Measurements from ENCODE around the gene AMH. TPM values are rescaled to one million over a fixed set of nuclear protein-coding genes. Genes with fewer than 3 reads are reported as not detected.
A peak's percentile ranks its signal among the peaks of the same experiment; 100 is the strongest.

Gene AMH
- total and polyA plus RNA-seq, 4 donors = 0.73 to 3.5 (median 1.8) TPM

DNA sequence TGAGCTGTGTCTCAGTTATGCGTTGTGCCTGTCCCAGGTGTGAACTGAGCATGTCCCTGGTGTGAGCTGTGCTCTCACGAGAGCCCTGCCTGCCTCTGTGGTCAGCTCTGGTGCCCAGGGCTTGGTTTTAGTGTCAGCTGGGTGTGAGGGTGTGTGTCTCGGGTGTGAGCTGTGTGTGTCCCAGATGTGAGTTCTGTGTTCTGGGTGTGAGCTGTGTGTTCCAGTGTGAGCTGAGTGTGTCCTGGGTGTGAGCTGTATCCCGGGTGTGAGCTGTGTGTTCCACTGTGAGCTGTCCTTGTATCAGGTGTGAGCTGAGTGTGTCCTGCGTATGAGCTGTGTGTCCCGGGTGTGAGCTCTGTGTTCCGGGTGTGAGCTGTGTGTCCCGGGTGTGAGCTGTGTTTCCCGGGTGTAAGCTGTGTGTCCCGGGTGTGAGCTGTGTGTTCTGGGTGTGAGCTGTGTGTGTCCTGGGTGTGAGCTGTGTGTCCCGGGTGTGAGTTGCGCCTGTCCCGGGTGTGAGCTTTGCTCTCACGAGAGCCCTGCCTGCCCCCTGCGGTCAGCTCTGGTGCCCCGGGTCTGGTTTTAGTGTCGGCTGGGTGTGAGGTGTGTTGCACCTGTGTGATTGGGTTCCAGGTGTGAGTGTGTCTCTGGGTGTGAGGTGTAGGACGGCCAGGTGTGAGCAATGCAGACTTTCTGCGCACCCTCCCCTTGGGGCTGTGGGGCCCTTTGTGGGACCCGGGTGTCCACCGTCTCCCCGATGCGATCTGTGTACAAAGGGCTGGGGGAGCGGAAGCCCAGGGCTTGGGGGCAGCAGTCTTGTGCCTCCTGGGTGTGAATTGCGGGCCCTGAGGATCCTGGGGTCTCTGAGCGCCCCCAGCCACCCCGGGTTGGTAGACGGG is 39.9 kb downstream of the AMH start:
- peaks cover 0 to 22% (median 9%) of the 10 kb centered on the region in 5 donors for H3K4me1 ChIP-seq (ENCODE audit: control insufficient read depth in 5 of 5, insufficient read depth in 5 of 5, low read length in 5 of 5)
- no peak overlapping the region for H3K9ac ChIP-seq (ENCODE audit: insufficient read depth in 1 of 2, low read length in 2 of 2)
- 34 to 47% methylated on average over 27 to 28 of the region's 28 CpGs for WGBS, 2 donors
- H3K27me3 ChIP-seq (ENCODE audit: control insufficient read depth in 3 of 3, insufficient read depth in 3 of 3, low read length in 2 of 3) = peaks cover 11 to 55% (median 31%) of the 10 kb centered on the region in 3 donors
- DNase-seq (no peak), ATAC-seq (ENCODE audit: insufficient read depth, low FRiP score) (no peak)
- H3K4me3 ChIP-seq = no peak overlapping the region
- peaks cover 0 to 1% (median 0%) of the 10 kb centered on the region in 4 donors for H3K36me3 ChIP-seq (ENCODE audit: control insufficient read depth in 4 of 4, insufficient read depth in 4 of 4, low read length in 4 of 4)
- peaks cover 0 to 2% (median 0%) of the 10 kb centered on the region in 4 donors for H3K9me3 ChIP-seq (ENCODE audit: control insufficient read depth in 4 of 4, insufficient read depth in 3 of 4, low read length in 3 of 4)
- peak overlapping the region in 1 of 2 donors; percentile 70 for H3K27ac ChIP-seq (ENCODE audit: low read depth in 1 of 2, low read length in 1 of 2)
- TF ChIP-seq, protein P1, sequence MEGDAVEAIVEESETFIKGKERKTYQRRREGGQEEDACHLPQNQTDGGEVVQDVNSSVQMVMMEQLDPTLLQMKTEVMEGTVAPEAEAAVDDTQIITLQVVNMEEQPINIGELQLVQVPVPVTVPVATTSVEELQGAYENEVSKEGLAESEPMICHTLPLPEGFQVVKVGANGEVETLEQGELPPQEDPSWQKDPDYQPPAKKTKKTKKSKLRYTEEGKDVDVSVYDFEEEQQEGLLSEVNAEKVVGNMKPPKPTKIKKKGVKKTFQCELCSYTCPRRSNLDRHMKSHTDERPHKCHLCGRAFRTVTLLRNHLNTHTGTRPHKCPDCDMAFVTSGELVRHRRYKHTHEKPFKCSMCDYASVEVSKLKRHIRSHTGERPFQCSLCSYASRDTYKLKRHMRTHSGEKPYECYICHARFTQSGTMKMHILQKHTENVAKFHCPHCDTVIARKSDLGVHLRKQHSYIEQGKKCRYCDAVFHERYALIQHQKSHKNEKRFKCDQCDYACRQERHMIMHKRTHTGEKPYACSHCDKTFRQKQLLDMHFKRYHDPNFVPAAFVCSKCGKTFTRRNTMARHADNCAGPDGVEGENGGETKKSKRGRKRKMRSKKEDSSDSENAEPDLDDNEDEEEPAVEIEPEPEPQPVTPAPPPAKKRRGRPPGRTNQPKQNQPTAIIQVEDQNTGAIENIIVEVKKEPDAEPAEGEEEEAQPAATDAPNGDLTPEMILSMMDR (IDR thresholded peaks at IDR 0.05; ENCODE audit: control extremely low read depth, extremely low read depth) = no peak

DNA sequence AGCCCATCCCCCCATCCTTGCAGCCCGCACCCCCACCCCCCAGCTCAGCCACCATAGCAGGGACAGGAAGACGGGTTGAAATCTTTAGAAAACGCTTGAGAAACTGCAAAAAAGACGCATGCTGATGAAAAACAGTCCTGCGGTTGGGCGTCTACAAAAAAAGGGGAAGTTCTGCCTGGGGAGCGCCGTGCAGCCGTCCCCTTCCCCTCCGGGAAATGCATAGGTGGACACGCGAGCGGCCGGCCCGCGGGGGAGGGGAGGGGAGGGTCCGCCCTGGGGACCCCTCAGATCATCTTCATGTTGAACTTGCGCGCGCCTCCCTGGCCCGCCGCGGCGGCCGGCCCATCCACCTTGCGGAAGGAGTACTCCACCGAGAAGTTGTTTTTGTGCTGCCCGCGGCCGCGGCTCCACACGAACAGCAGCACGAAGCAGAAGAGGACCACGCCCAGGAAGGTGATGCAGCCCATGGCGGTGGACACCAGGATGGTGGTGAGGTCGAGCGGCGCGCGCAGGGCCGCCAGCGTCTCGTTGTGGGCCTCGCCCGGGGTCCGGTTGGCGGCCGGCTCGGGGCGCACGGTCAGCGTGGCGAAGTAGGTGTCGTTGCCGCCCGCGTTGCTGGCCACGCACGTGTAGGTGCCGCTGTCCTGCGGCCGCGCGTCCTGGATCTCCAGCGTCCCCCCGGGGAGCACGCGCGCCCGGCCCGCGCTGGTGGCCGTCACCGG is 40.8 kb downstream of the AMH start:
- DNase-seq = peak in 1 of 3 donors; percentile 16
- Histone ChIP-seq H3K9me3 (ENCODE audit: control insufficient read depth in 4 of 4, insufficient read depth in 3 of 4, low read length in 3 of 4) (peaks cover 0 to 2% (median 0%) of the 10 kb centered on the region in 4 donors), H3K36me3 (ENCODE audit: control insufficient read depth in 4 of 4, insufficient read depth in 4 of 4, low read length in 4 of 4) (peaks cover 0 to 1% (median 0%) of the 10 kb centered on the region in 4 donors), H3K4me3 (peak overlapping the region; percentile 34), H3K27me3 (ENCODE audit: control insufficient read depth in 3 of 3, insufficient read depth in 3 of 3, low read length in 2 of 3) (peaks cover 11 to 59% (median 37%) of the 10 kb centered on the region in 3 donors), H3K9ac (ENCODE audit: insufficient read depth in 1 of 2, low read length in 2 of 2) (no peak overlapping the region), H3K4me1 (ENCODE audit: control insufficient read depth in 5 of 5, insufficient read depth in 5 of 5, low read length in 5 of 5) (peaks cover 0 to 25% (median 9%) of the 10 kb centered on the region in 5 donors), H3K27ac (ENCODE audit: low read depth in 1 of 2, low read length in 1 of 2) (peak overlapping the region in 1 of 2 donors; percentile 84)
- TF ChIP-seq, protein P1 (IDR thresholded peaks at IDR 0.05; ENCODE audit: control extremely low read depth, extremely low read depth) = no peak
- ATAC-seq (ENCODE audit: insufficient read depth, low FRiP score) = peak; percentile 39
- WGBS, 2 donors = 0 to 1% methylated on average over 65 to 74 of the region's 74 CpGs

DNA sequence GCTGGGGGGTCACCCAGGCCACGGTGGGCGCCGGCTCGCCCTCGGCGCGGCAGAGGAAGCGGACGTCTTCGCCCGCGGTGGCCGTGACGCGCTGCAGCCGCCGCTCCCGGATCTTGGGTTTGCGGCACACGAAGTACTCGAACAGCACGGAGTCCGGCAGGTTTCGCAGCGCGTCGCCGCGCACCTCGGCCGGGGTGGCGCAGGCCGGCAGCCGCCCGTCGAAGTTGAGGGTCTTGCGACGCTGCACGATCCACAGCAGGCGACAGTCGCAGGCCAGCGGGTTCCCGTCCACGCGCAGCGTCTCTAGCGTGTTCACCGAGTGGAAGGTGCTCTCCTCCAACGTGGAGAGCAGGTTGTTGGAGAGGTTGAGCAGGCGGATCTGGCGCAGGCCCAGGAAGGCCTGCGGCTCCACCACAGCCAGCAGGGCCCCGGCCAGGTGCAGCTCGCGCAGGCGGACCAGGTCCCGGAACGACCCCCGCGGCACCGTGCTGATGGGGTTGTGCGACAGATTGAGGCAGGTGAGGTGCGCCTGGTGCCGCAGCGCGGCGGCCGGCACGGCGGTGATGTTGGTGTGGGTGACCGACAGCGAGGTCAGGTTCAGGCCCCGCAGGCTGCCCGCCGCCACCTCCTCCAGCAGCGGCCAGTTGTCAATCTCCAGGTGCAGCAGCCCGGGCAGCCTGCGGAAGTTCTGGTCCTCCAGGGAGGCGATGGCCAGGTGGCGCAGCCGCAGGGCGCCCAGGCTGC is 41.5 kb downstream of the AMH start:
- peaks cover 0 to 26% (median 9%) of the 10 kb centered on the region in 5 donors for H3K4me1 ChIP-seq (ENCODE audit: control insufficient read depth in 5 of 5, insufficient read depth in 5 of 5, low read length in 5 of 5)
- H3K27me3 ChIP-seq (ENCODE audit: control insufficient read depth in 3 of 3, insufficient read depth in 3 of 3, low read length in 2 of 3) = peaks cover 11 to 65% (median 45%) of the 10 kb centered on the region in 3 donors
- peak in 1 of 3 donors; percentile 10 for DNase-seq
- peaks cover 0 to 2% (median 0%) of the 10 kb centered on the region in 4 donors for H3K9me3 ChIP-seq (ENCODE audit: control insufficient read depth in 4 of 4, insufficient read depth in 3 of 4, low read length in 3 of 4)
- TF ChIP-seq, protein P1 (IDR thresholded peaks at IDR 0.05; ENCODE audit: control extremely low read depth, extremely low read depth) = no peak
- peak overlapping the region; percentile 34 for H3K4me3 ChIP-seq
- peaks cover 0 to 1% (median 0%) of the 10 kb centered on the region in 4 donors for H3K36me3 ChIP-seq (ENCODE audit: control insufficient read depth in 4 of 4, insufficient read depth in 4 of 4, low read length in 4 of 4)
- H3K27ac ChIP-seq (ENCODE audit: low read depth in 1 of 2, low read length in 1 of 2) = peak overlapping the region in 1 of 2 donors; percentile 84
- ATAC-seq (ENCODE audit: insufficient read depth, low FRiP score) = no peak
- H3K9ac ChIP-seq (ENCODE audit: insufficient read depth in 1 of 2, low read length in 2 of 2) = no peak overlapping the region
- WGBS, 2 donors = 2 to 3% methylated on average over 79 to 82 of the region's 82 CpGs

Measured in lung (tissue), 12 donors.